GM12878 (cell line): ENCODE data around the gene IFNB1. TPM values are rescaled to one million over a fixed set of nuclear protein-coding genes. Genes with fewer than 3 reads are reported as not detected.
A peak's percentile ranks its signal among the peaks of the same experiment; 100 is the strongest.

ENCODE experiments used
- ATAC-seq: fragments of 200-7000 bp; cut with Tn5 transposase; 3 replicates; pipeline ENCODE4 v1.9.1; 2020; ENCODE audit warnings: mild to moderate bottlenecking, moderate library complexity
- BruUV-seq: library from RNA; stranded (reverse); fragments of 400-500 nt; replicated peaks from 2 replicates; lab custom pipeline; 2021; lab: Mats Ljungman, UMichigan
- CTCF ChIA-PET: fragments of 300-600 bp; sonication (Branson Sonifier 250); formaldehyde crosslinking; extraction: SDS; loops from one replicate; lab custom pipeline; 2021; ENCODE audit warnings: inconsistent platforms; lab: Yijun Ruan, JAX
- POLR2A ChIA-PET: fragments of 350-600 bp; formaldehyde crosslinking; extraction: SDS; loops from one replicate; lab custom pipeline; 2021; ENCODE audit warnings: inconsistent platforms; lab: Charles Lee
- RAD21 ChIA-PET: fragments of 300-600 bp; sonication (Branson Sonifier 250); formaldehyde crosslinking; loops from one replicate; lab custom pipeline; 2023; ENCODE audit warnings: antibody characterized with exemption; ENCODE audit not compliant: unreplicated experiment; lab: Charles Lee
- SMC1A ChIA-PET: fragments of 300-600 bp; sonication (Branson Sonifier 250); formaldehyde crosslinking; loops from one replicate; lab custom pipeline; 2023; ENCODE audit not compliant: unreplicated experiment, uncharacterized antibody; lab: Charles Lee
- DNase-seq: peaks from one replicate; pipeline ENCODE4 v3.0.0-alpha.2; 2011; ENCODE audit warnings: low read depth, low spot score
- FAIRE-seq: peaks from 3 replicates; lab custom pipeline; 2011; peaks lifted over from hg19 to GRCh38; lab: Jason Lieb, UNC
- H2AFZ ChIP-seq: 2 replicates; pipeline ENCODE4 v1.6.0; 2011; ENCODE audit warnings: low read depth, low read length, control low read depth; ENCODE audit not compliant: control insufficient read depth
- H3K27ac ChIP-seq: 2 replicates; pipeline ENCODE4 v1.5.1; 2011; ENCODE audit warnings: control low read depth; ENCODE audit not compliant: control insufficient read depth, insufficient read depth
- H3K27me3 ChIP-seq, 2 experiments: replicated peaks in 1 of 2; 2 replicates each; pipeline versions ENCODE4 v1.6.0 to v1.6.1; 2011; ENCODE audit warnings: low read length in 1 of 2; ENCODE audit not compliant: control insufficient read depth in 2 of 2, insufficient read depth in 2 of 2
- H3K36me3 ChIP-seq, 2 experiments: 2 replicates each; pipeline ENCODE4 v1.5.1; 2011; ENCODE audit warnings: low read length in 1 of 2; ENCODE audit not compliant: control insufficient read depth in 2 of 2, insufficient read depth in 2 of 2
- H3K4me1 ChIP-seq: 2 replicates; pipeline ENCODE4 v1.6.1; 2011; ENCODE audit warnings: mild to moderate bottlenecking, low read length, moderate library complexity, mixed read lengths; ENCODE audit not compliant: control insufficient read depth, insufficient read depth
- H3K4me2 ChIP-seq: 2 replicates; pipeline ENCODE4 v1.6.0; 2011; ENCODE audit warnings: control low read depth; ENCODE audit not compliant: control insufficient read depth, insufficient read depth
- H3K4me3 ChIP-seq: fragments of 200-600 bp; sonication (generic); 2 replicates; pipeline ENCODE4 v1.5.1; 2016
- H3K79me2 ChIP-seq: 2 replicates; pipeline ENCODE4 v1.6.0; 2011; ENCODE audit warnings: low read length; ENCODE audit not compliant: control insufficient read depth, insufficient read depth
- H3K9ac ChIP-seq: 2 replicates; pipeline ENCODE4 v1.8.0; 2011; ENCODE audit warnings: low read length, control low read depth, mixed read lengths; ENCODE audit not compliant: control insufficient read depth, insufficient read depth
- H3K9me3 ChIP-seq: replicated peaks from 3 replicates; pipeline ENCODE4 v1.5.1; 2011; ENCODE audit warnings: mild to moderate bottlenecking, low read length; ENCODE audit not compliant: control insufficient read depth, insufficient read depth
- H4K20me1 ChIP-seq: 2 replicates; pipeline ENCODE4 v1.6.0; 2011; ENCODE audit not compliant: control insufficient read depth, insufficient read depth
- FOXM1 ChIP-seq: IDR thresholded peaks from 2 replicates; pipeline ENCODE4 v1.6.1; 2012; ENCODE audit warnings: low read depth, mild to moderate bottlenecking, inconsistent platforms, low read length, moderate library complexity
- HDAC2 ChIP-seq: fragments of 200-600 bp; sonication (generic); IDR thresholded peaks from 2 replicates; pipeline ENCODE4 v1.6.1; 2017
- NFYB ChIP-seq: IDR thresholded peaks from 2 replicates; pipeline ENCODE4 v1.6.1; 2011; ENCODE audit warnings: low read depth, mild to moderate bottlenecking, low read length, improper control_type of control experiment, moderate library complexity; ENCODE audit not compliant: insufficient read depth
- RAD21 ChIP-seq: IDR thresholded peaks from 2 replicates; pipeline ENCODE4 v1.6.1; 2011; ENCODE audit warnings: mild to moderate bottlenecking, low read depth, low read length, moderate library complexity; ENCODE audit not compliant: insufficient read depth
- SMAD1 ChIP-seq: fragments of 450-650 bp; IDR thresholded peaks from 2 replicates; pipeline ENCODE4 v1.6.1; 2018; ENCODE audit warnings: mild to moderate bottlenecking, low read depth; ENCODE audit not compliant: partially characterized antibody
- SPI1 ChIP-seq: IDR thresholded peaks from 2 replicates; pipeline ENCODE4 v1.6.1; 2011; ENCODE audit warnings: low read depth, mild to moderate bottlenecking, low read length, moderate library complexity, borderline replicate concordance; ENCODE audit not compliant: insufficient read depth
- WGBS: methylation state at CpG from one replicate; pipeline ENCODE4 v1.1.6; 2016; ENCODE audit warnings: low lambda C conversion rate; ENCODE audit not compliant: insufficient replicate concordance, insufficient coverage; ENCODE audit errors: missing lambda C conversion rate; 5-methylcytosine and 5-hydroxymethylcytosine counted together
- in situ Hi-C: fragments of 300-500 bp; cut with MboI; formaldehyde crosslinking; loops from 9 replicates; pipeline ENCODE4 v1.14.3; 2018; ENCODE audit warnings: mixed read lengths
- intact Hi-C: fragments of 100-400 bp; cut with micrococcal nuclease; formaldehyde crosslinking; loops from one replicate; pipeline ENCODE4 v1.14.2; 2022; ENCODE audit not compliant: unreplicated experiment
- polyA plus RNA-seq, 11 experiments: library from polyadenylated mRNA; depleted of rRNA in 4 of 11; unstranded in 6 of 11; stranded (reverse) in 5 of 11; fragments of >200 nt; fragmentation: Nextera tagmentation in 4 of 11; fragmentation: Illumina TruSeq in 1 of 11; extraction: Ambion mirVana in 4 of 11; extraction: Trizol in 1 of 11; gene quantifications; 1 replicate in 1 of 11; 2 replicates in 10 of 11; pipeline versions ENCODE4 v1.2.1 to v1.2.3, GENCODE V29; 2011 to 2016; ENCODE audit warnings: inconsistent platforms in 2 of 11, missing spikeins in 2 of 11, low read depth in 1 of 11
- total RNA-seq, 4 experiments: library from RNA; depleted of rRNA in 3 of 4; stranded (reverse); fragments of >200 nt in 3 of 4; fragmentation: Illumina TruSeq in 1 of 4; extraction: Trizol in 1 of 4; gene quantifications; 2 replicates each; pipeline versions ENCODE4 v1.2.1 to v1.2.3, GENCODE V29; 2013 to 2021

IFNB1 gene
- total and polyA plus RNA-seq, 10 of the 15 experiments (the other 5 are each of a cell fraction or from before 2014, with no cell fraction given): 0.18 TPM; not detected in 9

DNA sequence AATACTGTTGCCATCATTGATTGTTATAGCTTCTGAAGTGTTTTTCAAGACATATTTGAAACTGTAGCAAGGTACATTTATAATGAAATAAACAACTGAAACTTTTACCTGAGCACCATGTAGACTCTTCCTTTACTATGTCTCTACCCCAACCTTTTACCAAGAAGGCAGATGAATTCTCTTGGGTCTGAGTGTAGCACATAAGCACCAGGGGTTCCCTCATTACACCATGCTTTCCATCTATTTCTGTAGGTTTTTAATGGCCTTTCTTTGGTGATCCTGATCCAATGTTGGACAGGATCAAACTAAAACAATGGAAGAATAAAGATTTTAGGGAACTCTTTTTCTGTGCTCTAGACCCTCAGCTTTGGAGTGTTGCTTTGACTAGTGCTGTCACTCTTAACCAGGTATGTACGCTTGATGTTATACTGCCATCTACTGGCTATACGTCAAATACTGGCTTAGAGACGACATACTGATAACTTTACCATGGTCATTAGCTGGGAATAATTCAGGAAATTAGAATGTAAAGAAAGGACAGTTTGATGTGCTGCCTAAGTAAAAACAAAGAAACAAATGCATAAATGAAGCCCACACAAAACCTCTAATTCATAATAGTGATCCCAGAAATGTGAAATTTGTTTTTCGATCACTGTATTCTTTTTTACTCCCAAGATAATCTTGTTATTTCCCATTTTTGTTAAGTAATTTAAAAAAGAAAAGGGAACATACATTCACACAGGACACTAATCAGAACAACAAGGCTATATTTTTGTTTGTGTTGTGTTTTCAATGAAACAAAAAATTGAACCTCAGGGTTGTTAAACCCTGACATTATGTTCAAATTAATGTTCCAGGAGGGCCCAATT, 33.2 kb upstream of the IFNB1 start (continued):
- no peak for TF ChIP-seq NFYB
- TF ChIP-seq FOXM1: 0 out of 2 replicates have a peak, but pooled peaks have one; percentile 24
- TF ChIP-seq RAD21: peak; percentile 97
- no peak for TF ChIP-seq HDAC2

DNA sequence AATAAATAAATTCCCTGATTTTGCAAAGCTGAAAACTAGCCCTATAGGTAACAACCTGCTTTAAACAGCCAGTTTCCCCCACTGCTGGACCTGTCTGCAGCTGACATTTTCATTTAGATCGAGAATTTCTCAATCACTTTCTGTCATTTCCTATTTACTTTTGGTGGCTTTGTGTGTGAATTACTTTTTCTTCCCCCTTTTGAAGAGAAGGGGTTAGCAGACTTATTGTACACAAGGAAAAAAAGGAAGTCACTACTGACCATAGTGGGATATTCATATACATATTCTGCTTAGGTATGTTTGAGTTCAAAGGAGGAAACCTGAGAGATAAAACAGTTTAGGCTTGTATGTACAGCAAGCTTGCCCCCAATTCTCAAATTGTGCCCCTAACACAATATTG, 27.0 kb upstream of the IFNB1 start:
- no peaks in the 10 kb centered on the region for H3K27me3 ChIP-seq
- no peaks in the 10 kb centered on the region for H3K36me3 ChIP-seq
- in situ Hi-C loops (loop anchor here (25.0 kb wide), 2 partner anchors 217 to 742 kb away; no protein-coding TSS in a partner anchor), intact Hi-C loops (no loop called here)
- no peak overlapping the region for H3K9ac ChIP-seq
- H3K4me3 ChIP-seq: no peak overlapping the region
- ChIA-PET CTCF (interaction anchor here (1.0 to 2.5 kb wide), 6 partner anchors 9 to 1178 kb away, joined by 3 to 8 read pairs (median 6); partner anchors contain the start of gene IFNB1), SMC1A (interaction anchor here (0.7 to 3.3 kb wide), 8 partner anchors 8 to 419 kb away, joined by 3 to 11 read pairs (median 3); no protein-coding TSS in a partner anchor), RAD21 (interaction anchor here (0.8 to 2.4 kb wide), 5 partner anchors 8 to 1177 kb away, joined by 3 to 10 read pairs (median 5); no protein-coding TSS in a partner anchor), POLR2A (no interaction called here)
- ATAC-seq (no peak), DNase-seq (no peak), FAIRE-seq (no peak)
- H3K4me2 ChIP-seq: no peak overlapping the region
- WGBS: 0% methylated on average over 1 of the region's 1 CpG
- no peaks in the 10 kb centered on the region for H3K79me2 ChIP-seq
- 0 out of 2 replicates have a peak, but pooled peaks have one; percentile 13 for TF ChIP-seq SPI1
- no peak for TF ChIP-seq SMAD1
- BruUV-seq: no TSS peak
- H4K20me1 ChIP-seq: no peaks in the 10 kb centered on the region
- H3K4me1 ChIP-seq: no peaks in the 10 kb centered on the region
- H3K9me3 ChIP-seq: no peaks in the 10 kb centered on the region
- H3K27ac ChIP-seq: no peak overlapping the region
- H2AFZ ChIP-seq: no peak overlapping the region
